Natural killer cell (primary cell): Measurements from ENCODE around the gene ICAM5. TPM values are rescaled to one million over a fixed set of nuclear protein-coding genes. Genes with fewer than 3 reads are reported as not detected.
A peak's percentile ranks its signal among the peaks of the same experiment; 100 is the strongest.

Experiments used
- ATAC-seq, 3 donors: fragments of 150-1000 bp in 2 of 3; fragments of 200-7000 bp in 1 of 3; cut with Tn5 transposase; 1 replicate in 1 of 3; 2 replicates in 2 of 3; pipeline ENCODE4 v1.10.0; 2021; ENCODE audit warnings: mild to moderate bottlenecking in 2 of 3, moderate library complexity in 2 of 3
- DNase-seq, 2 donors: peaks; one replicate each; pipeline versions ENCODE4 v3.0.0 to v3.0.0-alpha.2; 2013 to 2021; ENCODE audit warnings: mixed read lengths in 1 of 2
- H3K27ac ChIP-seq: one replicate; pipeline ENCODE4 v1.5.1; 2013; ENCODE audit warnings: mild to moderate bottlenecking, low read length
- H3K27me3 ChIP-seq: one replicate; pipeline ENCODE4 v1.6.1; 2013; ENCODE audit warnings: low read length; ENCODE audit not compliant: control insufficient read depth, insufficient read depth
- H3K36me3 ChIP-seq: one replicate; pipeline ENCODE4 v1.6.1; 2013; ENCODE audit warnings: low read length; ENCODE audit not compliant: control insufficient read depth, insufficient read depth
- H3K4me1 ChIP-seq: one replicate; pipeline ENCODE4 v1.6.1; 2013; ENCODE audit warnings: low read length; ENCODE audit not compliant: control insufficient read depth, insufficient read depth
- H3K4me3 ChIP-seq: one replicate; pipeline ENCODE4 v1.5.1; 2013; ENCODE audit warnings: low read length
- H3K9me3 ChIP-seq: one replicate; pipeline ENCODE4 v1.6.1; 2013; ENCODE audit warnings: low read length; ENCODE audit not compliant: control insufficient read depth, insufficient read depth
- H3K27ac Mint-ChIP-seq, 2 donors: one replicate each; pipeline ENCODE4 v1.8.0; 2022; ENCODE audit warnings: mild to moderate bottlenecking in 2 of 2, mixed read lengths in 2 of 2, moderate library complexity in 1 of 2
- H3K27me3 Mint-ChIP-seq, 2 donors: one replicate each; pipeline ENCODE4 v1.8.0; 2022; ENCODE audit warnings: low read depth in 2 of 2, mixed read lengths in 2 of 2
- H3K36me3 Mint-ChIP-seq: one replicate; pipeline ENCODE4 v1.8.0; 2022; ENCODE audit warnings: mixed read lengths
- H3K4me1 Mint-ChIP-seq, 2 donors: one replicate each; pipeline ENCODE4 v1.8.0; 2022; ENCODE audit warnings: mixed read lengths in 2 of 2
- H3K4me3 Mint-ChIP-seq: one replicate; pipeline ENCODE4 v1.8.0; 2022; ENCODE audit warnings: mild to moderate bottlenecking, moderate library complexity, mixed read lengths
- H3K9me3 Mint-ChIP-seq, 2 donors: one replicate each; pipeline ENCODE4 v1.8.0; 2022; ENCODE audit warnings: mixed read lengths in 2 of 2
- CTCF ChIP-seq: fragments of 200-600 bp; IDR thresholded peaks from one replicate; pipeline ENCODE4 v1.8.0; 2022; ENCODE audit warnings: antibody characterized with exemption
- WGBS: methylation state at CpG from one replicate; pipeline ENCODE4 v1.1.7; 2013; ENCODE audit warnings: missing lambda C conversion rate; ENCODE audit not compliant: insufficient coverage; 5-methylcytosine and 5-hydroxymethylcytosine counted together
- intact Hi-C: fragments of 100-400 bp; cut with micrococcal nuclease; formaldehyde crosslinking; loops from one replicate; pipeline ENCODE4 v1.14.2; 2022
- total RNA-seq, 4 donors: library from RNA; stranded (reverse); fragments of 120-200 nt in 1 of 4; gene quantifications; one replicate each; pipeline versions ENCODE4 v1.2.3 to v1.2.4, GENCODE V29; 2013 to 2022

ICAM5 gene
- total RNA-seq, 3 donors from 2014 or later (not counting 1 experiment from before 2014, with no cell fraction given): 1.1 to 1.6 (median 1.5) TPM

- Mint-ChIP-seq H3K9me3 (no peaks in the 10 kb centered on the region), H3K4me1 (peaks cover 0 to 2% of the 10 kb centered on the region in 2 donors), H3K27ac (no peak within 1 kb of the TSS), H3K36me3 (no peaks in the 10 kb centered on the region), H3K4me3 (no peak within 1 kb of the TSS), H3K27me3 (no peaks in the 10 kb centered on the region)
- H3K36me3 ChIP-seq: no peaks in the 10 kb centered on the region
- H3K9me3 ChIP-seq: no peaks in the 10 kb centered on the region
- TF ChIP-seq CTCF: no peak
- no peak within 1 kb of the TSS for H3K27ac ChIP-seq
- peaks cover 10% of the 10 kb centered on the region for H3K4me1 ChIP-seq
- intact Hi-C loops: no loop called here
- no peak within 1 kb of the TSS for H3K4me3 ChIP-seq
- DNase-seq: no peak
- ATAC-seq: no peak
- 94% methylated on average over 23 of the region's 24 CpGs for WGBS
- no peaks in the 10 kb centered on the region for H3K27me3 ChIP-seq
Measured at GRCh38 chr19:10309423-10309822, 19.7 kb downstream of the ICAM5 start, which contains the start of gene ZGLP1. ZGLP1 (minus strand) TSS chr19:10309815.

- peak within 1 kb of the TSS; percentile 83 for H3K4me3 Mint-ChIP-seq
- ATAC-seq (peak; percentile 79 to 93 (median 89)), DNase-seq (peak; percentile 76 to 96)
- H3K27me3 ChIP-seq: no peaks in the 10 kb centered on the region
- 2% methylated on average over 55 of the region's 55 CpGs for WGBS
- H3K9me3 ChIP-seq: no peaks in the 10 kb centered on the region
- intact Hi-C loops: no loop called here
- peaks cover 6 to 31% of the 10 kb centered on the region in 2 donors for H3K4me1 Mint-ChIP-seq
- H3K9me3 Mint-ChIP-seq: no peaks in the 10 kb centered on the region
- peak within 1 kb of the TSS; percentile 90 to 91 for H3K27ac Mint-ChIP-seq
- H3K4me3 ChIP-seq: peak within 1 kb of the TSS; percentile 79
- no peak for TF ChIP-seq CTCF
- peak within 1 kb of the TSS; percentile 19 for H3K27ac ChIP-seq
- H3K36me3 ChIP-seq: peaks cover 28% of the 10 kb centered on the region
- peaks cover 12% of the 10 kb centered on the region for H3K4me1 ChIP-seq
- no peaks in the 10 kb centered on the region for H3K36me3 Mint-ChIP-seq
- no peaks in the 10 kb centered on the region for H3K27me3 Mint-ChIP-seq
Measured at GRCh38 chr19:10315335-10316214, 25.8 kb downstream of the ICAM5 start, which contains the start of gene FDX2. FDX2 (minus strand) TSS chr19:10316015; CDS start chr19:10315996, 19 bp downstream.

- Histone ChIP-seq H3K27ac (peak overlapping the region; percentile 19), H3K4me3 (no peak overlapping the region), H3K4me1 (peaks cover 12% of the 10 kb centered on the region), H3K36me3 (peaks cover 36% of the 10 kb centered on the region), H3K27me3 (no peaks in the 10 kb centered on the region), H3K9me3 (no peaks in the 10 kb centered on the region)
- DNase-seq: no peak
- Mint-ChIP-seq H3K27me3 (no peaks in the 10 kb centered on the region), H3K4me1 (peaks cover 6 to 31% of the 10 kb centered on the region in 2 donors), H3K27ac (peak overlapping the region; percentile 90 to 91), H3K36me3 (no peaks in the 10 kb centered on the region), H3K9me3 (no peaks in the 10 kb centered on the region), H3K4me3 (peak overlapping the region; percentile 83)
- intact Hi-C loops: no loop called here
- WGBS: 88% methylated on average over 16 of the region's 19 CpGs
- peak in 1 of 3 donors; percentile 3 for ATAC-seq
- no peak for TF ChIP-seq CTCF
Measured at GRCh38 chr19:10316229-10317044, 26.7 kb downstream of the ICAM5 start.
